HepG2 (cell line): ENCODE results near the gene HSDL1. TPM values are rescaled to one million over a fixed set of nuclear protein-coding genes. Genes with fewer than 3 reads are reported as not detected.

Experiments
- DR1 ChIP-seq: sonication (generic); formaldehyde crosslinking; IDR thresholded peaks from 2 replicates; pipeline ENCODE4 v1.8.0; 2021; ENCODE audit warnings: mild to moderate bottlenecking, missing genetic modification reagents, inconsistent platforms
- FOXC1 ChIP-seq: sonication (generic); formaldehyde crosslinking; IDR thresholded peaks from 2 replicates; pipeline ENCODE4 v1.8.0; 2022; ENCODE audit warnings: mild to moderate bottlenecking, missing genetic modification reagents, borderline replicate concordance
- HIVEP1 ChIP-seq: sonication (generic); formaldehyde crosslinking; IDR thresholded peaks from 2 replicates; pipeline ENCODE4 v1.4.0; 2020; ENCODE audit warnings: mild to moderate bottlenecking, missing genetic modification reagents
- MTF1 ChIP-seq: sonication (generic); formaldehyde crosslinking; IDR thresholded peaks from 2 replicates; pipeline ENCODE4 v1.5.0; 2020; ENCODE audit warnings: missing genetic modification reagents
- MXD4 ChIP-seq: IDR thresholded peaks from 2 replicates; pipeline ENCODE4 v1.6.1; 2016; ENCODE audit warnings: mild to moderate bottlenecking, missing biosample characterization, missing genetic modification reagents
- NR2F1 ChIP-seq, 2 experiments: fragments of 450-650 bp in 1 of 2; formaldehyde crosslinking in 1 of 2; IDR thresholded peaks; 2 replicates each; pipeline versions ENCODE4 v1.5.0 to v1.6.1; 2016 to 2020; ENCODE audit warnings: mild to moderate bottlenecking in 1 of 2, missing compliant biosample characterization in 1 of 2, missing genetic modification reagents in 1 of 2, moderate library complexity in 1 of 2
- PBX3 ChIP-seq: sonication (generic); formaldehyde crosslinking; IDR thresholded peaks from 2 replicates; pipeline ENCODE4 v1.8.1; 2023; ENCODE audit warnings: missing genetic modification reagents, inconsistent platforms, borderline replicate concordance
- SMAD1 ChIP-seq: sonication (generic); formaldehyde crosslinking; IDR thresholded peaks from 2 replicates; pipeline ENCODE4 v1.4.0; 2020; ENCODE audit warnings: missing genetic modification reagents, low read depth, mild to moderate bottlenecking, borderline replicate concordance
- TRIM24 ChIP-seq: sonication (generic); formaldehyde crosslinking; IDR thresholded peaks from 2 replicates; pipeline ENCODE4 v1.8.0; 2022; ENCODE audit warnings: mild to moderate bottlenecking, missing genetic modification reagents
- ZNF530 ChIP-seq: sonication (generic); formaldehyde crosslinking; IDR thresholded peaks from 2 replicates; pipeline ENCODE4 v1.5.0; 2020; ENCODE audit warnings: low read depth, mild to moderate bottlenecking, missing genetic modification reagents
- ZNF570 ChIP-seq: sonication (generic); formaldehyde crosslinking; IDR thresholded peaks from 2 replicates; pipeline ENCODE4 v1.4.0; 2020; ENCODE audit warnings: mild to moderate bottlenecking, missing genetic modification reagents, borderline replicate concordance
- ZNF598 ChIP-seq: sonication (generic); formaldehyde crosslinking; IDR thresholded peaks from 2 replicates; pipeline ENCODE4 v1.5.1; 2020; ENCODE audit warnings: mild to moderate bottlenecking, missing genetic modification reagents, borderline replicate concordance
- ZNF773 ChIP-seq: sonication (generic); formaldehyde crosslinking; IDR thresholded peaks from 2 replicates; pipeline ENCODE4 v1.4.0; 2020; ENCODE audit warnings: missing genetic modification reagents, borderline replicate concordance
- ZNF775 ChIP-seq: sonication (generic); formaldehyde crosslinking; IDR thresholded peaks from 2 replicates; pipeline ENCODE4 v1.4.0; 2020; ENCODE audit warnings: missing genetic modification reagents, mild to moderate bottlenecking, moderate library complexity, borderline replicate concordance
- ZSCAN30 ChIP-seq: sonication (generic); formaldehyde crosslinking; IDR thresholded peaks from 2 replicates; pipeline ENCODE4 v1.5.0; 2020; ENCODE audit warnings: mild to moderate bottlenecking, missing genetic modification reagents
- polyA plus RNA-seq, 8 experiments: library from polyadenylated mRNA; depleted of rRNA in 3 of 8; stranded (reverse) in 7 of 8; unstranded in 1 of 8; fragments of >200 nt; fragmentation: Illumina TruSeq in 4 of 8; extraction: Trizol in 4 of 8; gene quantifications; 2 replicates each; pipeline versions ENCODE4 v1.2.1 to v1.2.3, GENCODE V29; 2011 to 2016; ENCODE audit warnings: low read depth in 4 of 8, missing spikeins in 1 of 8, mixed read lengths in 1 of 8; ENCODE audit not compliant: insufficient read depth in 1 of 8
- total RNA-seq, 5 experiments: library from RNA; depleted of rRNA; stranded (reverse); fragments of >200 nt; fragmentation: Illumina TruSeq; extraction: Trizol; gene quantifications; 2 replicates each; pipeline ENCODE4 v1.2.3, GENCODE V29; 2016; ENCODE audit warnings: low read depth in 1 of 5
- TF ChIP-seq, protein P1 (sequence below): sonication (generic); formaldehyde crosslinking; IDR thresholded peaks from 2 replicates; pipeline ENCODE4 v1.5.1; 2020; ENCODE audit warnings: mild to moderate bottlenecking, missing genetic modification reagents, moderate library complexity
- TF ChIP-seq, protein P2 (sequence below): sonication (generic); formaldehyde crosslinking; IDR thresholded peaks from 2 replicates; pipeline ENCODE4 v1.8.0; 2022; ENCODE audit warnings: missing genetic modification reagents, mild to moderate bottlenecking, moderate library complexity, borderline replicate concordance
- TF ChIP-seq, protein P3 (sequence below), 2 experiments: sonication (generic) in 1 of 2; formaldehyde crosslinking in 1 of 2; IDR thresholded peaks; 2 replicates each; pipeline versions ENCODE4 v1.5.1 to v1.6.1; 2011 to 2020; ENCODE audit warnings: borderline replicate concordance in 1 of 2, low read depth in 1 of 2, low read length in 1 of 2, mild to moderate bottlenecking in 1 of 2, missing genetic modification reagents in 1 of 2, moderate library complexity in 1 of 2

HSDL1 gene
- total and polyA plus RNA-seq, 2 of the 13 experiments (the other 11 are each of a cell fraction or from before 2014, with no cell fraction given), result 49.2 to 49.7 TPM

DNA sequence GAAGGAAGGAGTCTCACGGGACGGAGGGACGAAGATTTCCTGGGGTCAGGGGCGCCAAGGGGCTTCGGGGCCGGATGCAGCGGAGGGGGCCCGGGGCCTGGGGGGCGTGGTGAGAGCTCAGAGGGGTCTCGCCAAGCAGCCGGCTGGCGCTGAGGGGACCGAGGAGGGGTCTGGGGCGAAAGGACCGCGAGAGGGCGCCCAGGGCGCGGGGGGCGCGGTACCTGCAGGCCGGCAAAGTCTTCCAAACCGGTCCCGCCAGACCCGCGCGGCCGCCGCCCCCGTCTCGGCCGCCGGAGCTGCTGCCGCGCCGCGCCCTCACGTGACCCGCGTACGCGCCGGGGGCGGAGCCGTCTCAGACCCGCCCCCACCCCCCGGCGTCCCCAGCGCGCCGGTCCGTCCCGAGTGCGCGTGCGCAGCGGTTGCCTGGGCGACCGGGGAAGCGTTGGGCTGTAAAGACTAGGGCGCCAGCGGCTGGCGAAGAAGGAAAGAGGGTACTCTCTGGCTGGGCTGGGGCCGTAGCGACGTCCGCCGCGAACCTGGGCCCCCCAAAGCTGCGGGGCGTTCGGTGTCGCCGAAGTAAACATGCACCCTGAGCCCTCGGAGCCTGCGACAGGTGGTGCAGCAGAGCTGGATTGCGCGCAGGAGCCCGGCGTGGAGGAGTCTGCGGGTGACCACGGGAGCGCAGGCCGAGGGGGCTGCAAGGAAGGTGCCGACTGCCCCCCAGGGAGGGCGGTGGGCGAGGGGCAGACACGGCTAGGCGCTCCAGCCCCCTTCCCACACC is at the start of gene HSDL1, which contains the start of gene DNAAF1 (continued):
- TF ChIP-seq, protein P1, sequence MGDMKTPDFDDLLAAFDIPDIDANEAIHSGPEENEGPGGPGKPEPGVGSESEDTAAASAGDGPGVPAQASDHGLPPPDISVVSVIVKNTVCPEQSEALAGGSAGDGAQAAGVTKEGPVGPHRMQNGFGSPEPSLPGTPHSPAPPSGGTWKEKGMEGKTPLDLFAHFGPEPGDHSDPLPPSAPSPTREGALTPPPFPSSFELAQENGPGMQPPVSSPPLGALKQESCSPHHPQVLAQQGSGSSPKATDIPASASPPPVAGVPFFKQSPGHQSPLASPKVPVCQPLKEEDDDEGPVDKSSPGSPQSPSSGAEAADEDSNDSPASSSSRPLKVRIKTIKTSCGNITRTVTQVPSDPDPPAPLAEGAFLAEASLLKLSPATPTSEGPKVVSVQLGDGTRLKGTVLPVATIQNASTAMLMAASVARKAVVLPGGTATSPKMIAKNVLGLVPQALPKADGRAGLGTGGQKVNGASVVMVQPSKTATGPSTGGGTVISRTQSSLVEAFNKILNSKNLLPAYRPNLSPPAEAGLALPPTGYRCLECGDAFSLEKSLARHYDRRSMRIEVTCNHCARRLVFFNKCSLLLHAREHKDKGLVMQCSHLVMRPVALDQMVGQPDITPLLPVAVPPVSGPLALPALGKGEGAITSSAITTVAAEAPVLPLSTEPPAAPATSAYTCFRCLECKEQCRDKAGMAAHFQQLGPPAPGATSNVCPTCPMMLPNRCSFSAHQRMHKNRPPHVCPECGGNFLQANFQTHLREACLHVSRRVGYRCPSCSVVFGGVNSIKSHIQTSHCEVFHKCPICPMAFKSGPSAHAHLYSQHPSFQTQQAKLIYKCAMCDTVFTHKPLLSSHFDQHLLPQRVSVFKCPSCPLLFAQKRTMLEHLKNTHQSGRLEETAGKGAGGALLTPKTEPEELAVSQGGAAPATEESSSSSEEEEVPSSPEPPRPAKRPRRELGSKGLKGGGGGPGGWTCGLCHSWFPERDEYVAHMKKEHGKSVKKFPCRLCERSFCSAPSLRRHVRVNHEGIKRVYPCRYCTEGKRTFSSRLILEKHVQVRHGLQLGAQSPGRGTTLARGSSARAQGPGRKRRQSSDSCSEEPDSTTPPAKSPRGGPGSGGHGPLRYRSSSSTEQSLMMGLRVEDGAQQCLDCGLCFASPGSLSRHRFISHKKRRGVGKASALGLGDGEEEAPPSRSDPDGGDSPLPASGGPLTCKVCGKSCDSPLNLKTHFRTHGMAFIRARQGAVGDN (CRISPR knock-in tag), result peak; percentile 54
- no peak; the same call in 1 of the 2 replicates for TF ChIP-seq ZNF598 (CRISPR knock-in tag)
- TF ChIP-seq NR2F1 (CRISPR knock-in tag; IDR thresholded peaks at IDR 0.05), result no peak
- TF ChIP-seq, protein P2, sequence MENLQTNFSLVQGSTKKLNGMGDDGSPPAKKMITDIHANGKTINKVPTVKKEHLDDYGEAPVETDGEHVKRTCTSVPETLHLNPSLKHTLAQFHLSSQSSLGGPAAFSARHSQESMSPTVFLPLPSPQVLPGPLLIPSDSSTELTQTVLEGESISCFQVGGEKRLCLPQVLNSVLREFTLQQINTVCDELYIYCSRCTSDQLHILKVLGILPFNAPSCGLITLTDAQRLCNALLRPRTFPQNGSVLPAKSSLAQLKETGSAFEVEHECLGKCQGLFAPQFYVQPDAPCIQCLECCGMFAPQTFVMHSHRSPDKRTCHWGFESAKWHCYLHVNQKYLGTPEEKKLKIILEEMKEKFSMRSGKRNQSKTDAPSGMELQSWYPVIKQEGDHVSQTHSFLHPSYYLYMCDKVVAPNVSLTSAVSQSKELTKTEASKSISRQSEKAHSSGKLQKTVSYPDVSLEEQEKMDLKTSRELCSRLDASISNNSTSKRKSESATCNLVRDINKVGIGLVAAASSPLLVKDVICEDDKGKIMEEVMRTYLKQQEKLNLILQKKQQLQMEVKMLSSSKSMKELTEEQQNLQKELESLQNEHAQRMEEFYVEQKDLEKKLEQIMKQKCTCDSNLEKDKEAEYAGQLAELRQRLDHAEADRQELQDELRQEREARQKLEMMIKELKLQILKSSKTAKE, result no peak
- 0 out of 2 replicates have a peak, but pooled peaks have one; percentile 46 for TF ChIP-seq DR1 (CRISPR knock-in tag)
- peak; percentile 45; the same call in 1 of the 2 replicates for TF ChIP-seq SMAD1 (CRISPR knock-in tag)
- no peak for TF ChIP-seq ZNF530 (CRISPR knock-in tag)
- TF ChIP-seq ZNF773 (CRISPR knock-in tag), result no peak
- no peak for TF ChIP-seq ZNF570 (CRISPR knock-in tag)
- TF ChIP-seq ZNF775, result no peak
- TF ChIP-seq, protein P3, sequence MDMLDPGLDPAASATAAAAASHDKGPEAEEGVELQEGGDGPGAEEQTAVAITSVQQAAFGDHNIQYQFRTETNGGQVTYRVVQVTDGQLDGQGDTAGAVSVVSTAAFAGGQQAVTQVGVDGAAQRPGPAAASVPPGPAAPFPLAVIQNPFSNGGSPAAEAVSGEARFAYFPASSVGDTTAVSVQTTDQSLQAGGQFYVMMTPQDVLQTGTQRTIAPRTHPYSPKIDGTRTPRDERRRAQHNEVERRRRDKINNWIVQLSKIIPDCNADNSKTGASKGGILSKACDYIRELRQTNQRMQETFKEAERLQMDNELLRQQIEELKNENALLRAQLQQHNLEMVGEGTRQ (IDR thresholded peaks at IDR 0.05; ENCODE audit: low read depth, low read length), result peak; percentile 91
- TF ChIP-seq, protein P3 (CRISPR knock-in tag; IDR thresholded peaks at IDR 0.05; ENCODE audit: borderline replicate concordance), result peak; percentile 65; the same call in 1 of the 2 replicates
- TF ChIP-seq FOXC1 (CRISPR knock-in tag), result no peak
- TF ChIP-seq TRIM24 (CRISPR knock-in tag), result no peak
- TF ChIP-seq ZSCAN30 (CRISPR knock-in tag), result no peak
- no peak for TF ChIP-seq HIVEP1 (CRISPR knock-in tag)
- no peak for TF ChIP-seq MTF1 (CRISPR knock-in tag)
- peak; percentile 69; the same call in 1 of the 2 replicates for TF ChIP-seq MXD4
- no peak for TF ChIP-seq PBX3 (CRISPR knock-in tag)
